HG03045 (cell line): ENCODE data around the gene SSR2.

Source experiments
- ATAC-seq: cut with Tn5 transposase; IDR thresholded peaks from one replicate; pipeline ENCODE4 v1.9.1; 2021; ENCODE audit warnings: mild to moderate bottlenecking, moderate library complexity; ENCODE audit not compliant: unreplicated experiment

The SSR2 gene

DNA sequence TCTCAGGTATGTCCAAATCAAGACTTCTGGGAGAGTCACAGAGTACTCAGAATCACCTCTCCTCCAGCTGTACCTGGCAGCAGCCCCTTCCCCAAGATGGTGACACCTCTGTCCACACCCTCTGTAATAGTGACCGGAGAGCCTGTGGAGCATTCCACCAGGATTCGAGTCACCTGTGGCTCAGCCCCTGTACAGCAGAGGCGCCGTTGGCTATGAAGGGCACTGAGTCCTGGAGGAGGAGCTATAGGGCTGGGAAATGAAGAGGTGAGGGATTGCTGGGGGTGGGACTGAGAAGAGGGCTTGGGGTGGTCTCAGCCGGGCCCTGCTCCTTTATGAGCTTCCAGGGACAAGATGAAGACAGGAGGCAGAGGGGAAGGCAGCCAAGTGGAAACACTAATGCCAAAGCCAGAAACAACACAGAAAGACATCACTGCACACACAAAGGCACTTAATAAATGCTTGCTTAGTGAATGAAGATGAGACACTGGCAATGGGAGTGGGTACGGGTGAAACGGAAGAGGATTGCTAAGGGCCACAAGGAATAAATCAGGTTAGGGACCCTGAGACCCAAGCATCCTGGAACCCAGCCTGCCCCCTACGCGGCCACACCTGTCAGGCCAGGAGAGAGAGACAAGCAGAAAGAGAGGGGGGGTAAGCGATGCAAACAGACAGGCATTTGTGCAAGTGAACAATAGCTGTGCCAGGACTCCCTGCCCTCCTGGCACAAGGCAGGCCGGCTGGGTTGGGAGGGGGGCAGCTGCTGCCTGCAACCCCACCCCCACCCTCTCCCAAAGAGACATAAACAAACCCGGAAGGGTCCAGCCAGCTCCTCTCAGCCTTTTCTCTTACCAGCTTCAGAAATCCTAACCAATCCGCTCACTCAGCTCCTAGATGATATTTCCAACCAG is 46.3 kb downstream of the SSR2 start:
- no peak for ATAC-seq

- no peak for ATAC-seq
Observed at GRCh38 chr1:155973723-155974122, 47.0 kb downstream of the SSR2 start.

- ATAC-seq: no peak
Observed at GRCh38 chr1:155971910-155972809, 48.6 kb downstream of the SSR2 start.

GRCh38 chr1:155970531-155971167 is 50.1 kb downstream of the SSR2 start:
- no peak for ATAC-seq

DNA sequence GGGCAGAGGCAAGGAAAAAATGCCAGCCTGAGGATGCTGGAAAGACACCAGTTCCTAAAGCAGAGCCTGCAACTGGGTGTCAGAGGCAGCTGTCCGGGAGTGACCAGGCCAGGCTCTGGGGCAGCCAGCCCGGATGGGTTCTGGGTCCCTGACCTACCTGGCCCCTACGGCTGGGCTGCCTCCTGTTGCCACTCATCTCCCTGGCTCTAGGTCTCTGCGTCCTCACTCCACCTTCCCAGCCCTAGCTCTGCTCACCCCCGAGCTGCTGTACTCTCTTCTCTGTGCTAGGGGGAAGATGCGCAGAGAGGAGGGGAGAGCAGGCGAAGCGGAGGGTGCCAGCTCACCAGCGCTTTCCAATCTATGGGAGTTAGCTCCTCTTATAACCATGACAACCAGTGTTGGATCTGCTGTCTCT is 51.4 kb downstream of the SSR2 start:
- no peak for ATAC-seq

DNA sequence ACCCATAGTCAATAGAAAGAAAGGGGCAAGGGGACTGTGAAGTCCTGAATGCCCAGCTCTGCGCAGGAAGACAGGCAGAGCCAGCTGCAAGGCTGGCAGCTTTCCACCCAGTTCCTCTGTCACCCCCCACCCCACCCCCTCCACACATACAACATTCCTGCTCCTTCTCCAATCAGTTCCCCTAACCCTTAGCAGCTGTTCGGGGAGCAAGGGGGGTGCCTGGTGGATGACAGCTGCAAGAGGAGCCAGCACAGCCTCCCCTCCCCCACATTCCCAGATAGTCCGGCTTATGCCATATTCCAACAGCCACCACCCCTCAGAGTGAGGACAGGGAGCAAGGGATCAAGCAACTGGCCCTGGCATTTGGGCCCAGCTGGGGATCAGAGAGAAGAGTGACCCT is 52.1 kb downstream of the SSR2 start:
- no peak for ATAC-seq

GRCh38 chr1:155968051-155968400 is 52.7 kb downstream of the SSR2 start:
- no peak for ATAC-seq

DNA sequence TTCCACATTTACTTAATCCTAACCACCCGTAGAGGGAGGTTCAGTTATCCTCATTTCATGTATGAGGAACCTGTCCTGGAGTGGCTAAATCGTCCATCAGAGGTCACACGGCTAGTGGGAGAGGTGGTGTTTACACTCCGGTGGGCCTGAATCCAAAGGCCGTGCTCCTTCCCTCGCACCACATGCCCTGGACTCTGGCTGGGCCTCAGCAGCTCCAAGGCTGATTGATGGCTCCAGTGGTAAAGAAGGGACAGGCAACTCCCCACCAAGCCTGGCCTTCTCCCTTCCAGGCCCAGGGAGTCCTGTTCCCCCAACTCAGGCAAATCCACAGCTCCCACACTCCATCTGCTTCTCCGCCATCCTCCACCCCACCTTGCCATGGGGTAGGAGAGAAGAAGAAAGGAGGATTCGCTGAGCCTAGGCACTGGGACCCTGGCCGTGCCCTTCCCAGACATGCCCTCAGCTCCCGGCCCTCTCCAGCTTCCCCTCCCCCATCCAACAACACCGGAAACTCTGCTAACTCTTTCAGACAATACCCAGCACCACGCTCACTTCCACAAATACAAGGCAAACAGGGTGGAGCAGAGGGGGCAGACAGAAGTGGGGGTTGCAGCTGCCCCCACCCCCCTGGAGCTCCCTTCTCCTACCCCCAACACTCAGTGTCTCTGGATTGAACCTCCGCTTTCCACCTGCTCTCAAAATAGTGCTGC is 53.3 kb downstream of the SSR2 start:
- ATAC-seq: no peak

GRCh38 chr1:155966750-155967149 is 54.0 kb downstream of the SSR2 start:
- no peak for ATAC-seq

GRCh38 chr1:155966135-155966534 is 54.6 kb downstream of the SSR2 start:
- no peak for ATAC-seq

GRCh38 chr1:155964193-155964592 is 56.6 kb downstream of the SSR2 start:
- ATAC-seq: no peak

GRCh38 chr1:155962599-155963211 is 58.0 kb downstream of the SSR2 start:
- ATAC-seq: no peak

- ATAC-seq: no peak
Observed at GRCh38 chr1:155961937-155962336, 58.8 kb downstream of the SSR2 start.

- ATAC-seq: no peak
Observed at GRCh38 chr1:155960081-155960745, 60.5 kb downstream of the SSR2 start.
